CD4-positive, alpha-beta T cell (primary cell): Measurements from ENCODE around the gene VPREB1. TPM values are rescaled to one million over a fixed set of nuclear protein-coding genes. Genes with fewer than 3 reads are reported as not detected.

Experiments
- ATAC-seq: fragments of 200-7000 bp; cut with Tn5 transposase; one replicate; pipeline ENCODE4 v1.10.0; 2022; ENCODE audit warnings: mild to moderate bottlenecking; ENCODE audit not compliant: poor library complexity
- CTCF ChIA-PET: fragments of 350-600 bp; sonication (Branson Sonifier 250); formaldehyde crosslinking; loops from one replicate; lab custom pipeline; 2021; ENCODE audit warnings: antibody characterized with exemption, inconsistent platforms; lab: Charles Lee
- POLR2A ChIA-PET: fragments of 350-600 bp; sonication (Branson Sonifier 250); formaldehyde crosslinking; loops from one replicate; lab custom pipeline; 2021; ENCODE audit warnings: antibody characterized with exemption, inconsistent platforms; lab: Charles Lee
- DNase-seq, 14 experiments: peaks; one replicate each; pipeline ENCODE4 v3.0.0-alpha.2; 2013 to 2020; ENCODE audit warnings: mixed read lengths in 2 of 14
- H3K27ac ChIP-seq, 2 donors: one replicate each; pipeline versions ENCODE4 v1.5.1 to v1.7.0; 2013; ENCODE audit warnings: low read length in 2 of 2, low read depth in 1 of 2, mild to moderate bottlenecking in 1 of 2
- H3K27me3 ChIP-seq, 2 experiments: 1 replicate in 1 of 2; 2 replicates in 1 of 2; pipeline versions ENCODE4 v1.6.1 to v1.7.0; 2013; ENCODE audit warnings: low read length in 2 of 2, control low read depth in 1 of 2, mild to moderate bottlenecking in 1 of 2, moderate library complexity in 1 of 2; ENCODE audit not compliant: insufficient read depth in 2 of 2, control insufficient read depth in 1 of 2
- H3K36me3 ChIP-seq: one replicate; pipeline ENCODE4 v1.6.1; 2013; ENCODE audit warnings: low read length, control low read depth; ENCODE audit not compliant: insufficient read depth
- H3K4me1 ChIP-seq: one replicate; pipeline ENCODE4 v1.6.1; 2013; ENCODE audit warnings: low read length, control low read depth; ENCODE audit not compliant: insufficient read depth
- H3K4me3 ChIP-seq: one replicate; pipeline ENCODE4 v1.5.1; 2013; ENCODE audit warnings: mild to moderate bottlenecking, low read length, moderate library complexity
- H3K9me3 ChIP-seq, 2 experiments: 1 replicate in 1 of 2; 2 replicates in 1 of 2; pipeline versions ENCODE4 v1.6.1 to v1.7.0; 2013; ENCODE audit warnings: low read length in 2 of 2, mild to moderate bottlenecking in 2 of 2, control low read depth in 1 of 2, moderate library complexity in 1 of 2; ENCODE audit not compliant: control insufficient read depth in 1 of 2, insufficient read depth in 1 of 2
- H3K27ac Mint-ChIP-seq: one replicate; pipeline ENCODE4 v1.8.0; 2020; ENCODE audit warnings: mixed read lengths
- H3K27me3 Mint-ChIP-seq: one replicate; pipeline ENCODE4 v1.8.0; 2021; ENCODE audit warnings: mixed read lengths
- H3K36me3 Mint-ChIP-seq: one replicate; pipeline ENCODE4 v1.8.0; 2021; ENCODE audit warnings: low read depth, mixed read lengths
- H3K4me1 Mint-ChIP-seq: one replicate; pipeline ENCODE4 v1.8.0; 2021; ENCODE audit warnings: low read depth, mixed read lengths
- H3K4me3 Mint-ChIP-seq: one replicate; pipeline ENCODE4 v1.8.0; 2020; ENCODE audit warnings: mild to moderate bottlenecking, mixed read lengths
- H3K9me3 Mint-ChIP-seq: one replicate; pipeline ENCODE4 v1.8.0; 2020; ENCODE audit warnings: mixed read lengths
- CTCF ChIP-seq: fragments of 200-600 bp; IDR thresholded peaks from one replicate; pipeline ENCODE4 v1.8.0; 2022; ENCODE audit warnings: antibody characterized with exemption, mild to moderate bottlenecking
- intact Hi-C, 2 experiments: fragments of 100-400 bp; cut with DNase I in 1 of 2; cut with micrococcal nuclease in 1 of 2; formaldehyde crosslinking; loops; one replicate each; pipeline versions ENCODE4 v1.15.1 to v1.9.0; 2023 to 2025; cut with DNase I, micrococcal nuclease
- total RNA-seq, 174 experiments: library from RNA in 2 of 174; stranded (reverse) in 2 of 174; gene quantifications; one replicate each; pipeline ENCODE4 v1.2.3 and lab custom pipeline; 2021 to 2026

The VPREB1 gene
- total RNA-seq, 2 experiments from 2014 or later = not detected

GRCh38 chr22:22226448-22227187 lies 18.0 kb upstream of the VPREB1 start:
- Histone ChIP-seq H3K4me3 (no peak overlapping the region), H3K36me3 (no peaks in the 10 kb centered on the region), H3K27ac (no peak overlapping the region), H3K9me3 (no peaks in the 10 kb centered on the region), H3K27me3 (no peaks in the 10 kb centered on the region), H3K4me1 (no peaks in the 10 kb centered on the region)
- POLR2A ChIA-PET = no interaction called here
- H3K27me3 Mint-ChIP-seq = peaks cover 4% of the 10 kb centered on the region
- ATAC-seq (no peak), DNase-seq (no peak)
- CTCF ChIA-PET = interaction anchor here (0.7 to 1.5 kb wide), 3 partner anchors 9 to 500 kb away, joined by 3 to 5 read pairs (median 3); no protein-coding TSS in a partner anchor
- no peaks in the 10 kb centered on the region for H3K4me1 Mint-ChIP-seq
- no peaks in the 10 kb centered on the region for H3K36me3 Mint-ChIP-seq
- no peak for TF ChIP-seq CTCF
- H3K4me3 Mint-ChIP-seq = no peak overlapping the region
- H3K9me3 Mint-ChIP-seq = no peaks in the 10 kb centered on the region
- no peak overlapping the region for H3K27ac Mint-ChIP-seq
- intact Hi-C loops = no loop called here

GRCh38 chr22:22228421-22228820 lies 16.2 kb upstream of the VPREB1 start:
- intact Hi-C loops = no loop called here
- Mint-ChIP-seq H3K4me3 (no peak overlapping the region), H3K36me3 (no peaks in the 10 kb centered on the region), H3K9me3 (no peaks in the 10 kb centered on the region), H3K27ac (no peak overlapping the region), H3K27me3 (peaks cover 4% of the 10 kb centered on the region), H3K4me1 (no peaks in the 10 kb centered on the region)
- DNase-seq (no peak), ATAC-seq (no peak)
- POLR2A ChIA-PET = no interaction called here
- H3K27ac ChIP-seq = no peak overlapping the region
- no peak overlapping the region for H3K4me3 ChIP-seq
- H3K27me3 ChIP-seq = no peaks in the 10 kb centered on the region
- no peaks in the 10 kb centered on the region for H3K36me3 ChIP-seq
- CTCF ChIA-PET = no interaction called here
- no peaks in the 10 kb centered on the region for H3K9me3 ChIP-seq
- no peak for TF ChIP-seq CTCF
- no peaks in the 10 kb centered on the region for H3K4me1 ChIP-seq

DNA sequence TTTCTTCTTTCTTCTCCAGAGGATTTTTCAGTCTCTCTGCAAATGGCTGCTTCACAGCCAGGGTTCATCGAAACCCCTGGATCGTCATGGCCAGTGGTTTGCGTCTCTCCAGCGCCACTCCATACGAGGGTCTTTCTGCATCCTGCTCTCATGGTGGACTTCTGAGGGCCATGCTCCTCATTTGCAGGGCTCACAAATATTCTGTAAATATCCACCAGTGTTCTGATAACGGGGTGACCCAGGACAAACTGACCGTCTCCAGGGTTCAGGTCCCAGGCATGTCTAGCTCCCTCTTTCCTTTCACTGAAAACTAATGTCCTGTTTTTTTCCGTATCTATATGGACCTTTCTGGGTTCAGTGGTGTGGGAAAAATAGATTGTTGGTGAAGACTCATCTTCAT lies 15.7 kb upstream of the VPREB1 start:
- CTCF ChIA-PET = no interaction called here
- Mint-ChIP-seq H3K36me3 (no peaks in the 10 kb centered on the region), H3K4me3 (no peak overlapping the region), H3K27ac (no peak overlapping the region), H3K27me3 (peaks cover 4% of the 10 kb centered on the region), H3K9me3 (no peaks in the 10 kb centered on the region), H3K4me1 (no peaks in the 10 kb centered on the region)
- Histone ChIP-seq H3K27ac (no peak overlapping the region), H3K9me3 (no peaks in the 10 kb centered on the region), H3K4me1 (no peaks in the 10 kb centered on the region), H3K36me3 (no peaks in the 10 kb centered on the region), H3K27me3 (no peaks in the 10 kb centered on the region), H3K4me3 (no peak overlapping the region)
- DNase-seq (no peak), ATAC-seq (no peak)
- no peak for TF ChIP-seq CTCF
- intact Hi-C loops = no loop called here
- POLR2A ChIA-PET = no interaction called here
